GM12878 (cell line): ENCODE data around the gene PDE8B. TPM values are rescaled to one million over a fixed set of nuclear protein-coding genes. Genes with fewer than 3 reads are reported as not detected.

Source experiments
- ATAC-seq: fragments of 200-7000 bp; cut with Tn5 transposase; 3 replicates; pipeline ENCODE4 v1.9.1; 2020; ENCODE audit warnings: mild to moderate bottlenecking, moderate library complexity
- BruUV-seq: library from RNA; stranded (reverse); fragments of 400-500 nt; replicated peaks from 2 replicates; lab custom pipeline; 2021; lab: Mats Ljungman, UMichigan
- CTCF ChIA-PET: fragments of 300-600 bp; sonication (Branson Sonifier 250); formaldehyde crosslinking; extraction: SDS; loops from one replicate; lab custom pipeline; 2021; ENCODE audit warnings: inconsistent platforms; lab: Yijun Ruan, JAX
- POLR2A ChIA-PET: fragments of 350-600 bp; formaldehyde crosslinking; extraction: SDS; loops from one replicate; lab custom pipeline; 2021; ENCODE audit warnings: inconsistent platforms; lab: Charles Lee
- RAD21 ChIA-PET: fragments of 300-600 bp; sonication (Branson Sonifier 250); formaldehyde crosslinking; loops from one replicate; lab custom pipeline; 2023; ENCODE audit warnings: antibody characterized with exemption; ENCODE audit not compliant: unreplicated experiment; lab: Charles Lee
- SMC1A ChIA-PET: fragments of 300-600 bp; sonication (Branson Sonifier 250); formaldehyde crosslinking; loops from one replicate; lab custom pipeline; 2023; ENCODE audit not compliant: unreplicated experiment, uncharacterized antibody; lab: Charles Lee
- DNase-seq: peaks from one replicate; pipeline ENCODE4 v3.0.0-alpha.2; 2011; ENCODE audit warnings: low read depth, low spot score
- FAIRE-seq: peaks from 3 replicates; lab custom pipeline; 2011; peaks lifted over from hg19 to GRCh38; lab: Jason Lieb, UNC
- H2AFZ ChIP-seq: 2 replicates; pipeline ENCODE4 v1.6.0; 2011; ENCODE audit warnings: low read depth, low read length, control low read depth; ENCODE audit not compliant: control insufficient read depth
- H3K27ac ChIP-seq: 2 replicates; pipeline ENCODE4 v1.5.1; 2011; ENCODE audit warnings: control low read depth; ENCODE audit not compliant: control insufficient read depth, insufficient read depth
- H3K27me3 ChIP-seq, 2 experiments: replicated peaks in 1 of 2; 2 replicates each; pipeline versions ENCODE4 v1.6.0 to v1.6.1; 2011; ENCODE audit warnings: low read length in 1 of 2; ENCODE audit not compliant: control insufficient read depth in 2 of 2, insufficient read depth in 2 of 2
- H3K36me3 ChIP-seq, 2 experiments: 2 replicates each; pipeline ENCODE4 v1.5.1; 2011; ENCODE audit warnings: low read length in 1 of 2; ENCODE audit not compliant: control insufficient read depth in 2 of 2, insufficient read depth in 2 of 2
- H3K4me1 ChIP-seq: 2 replicates; pipeline ENCODE4 v1.6.1; 2011; ENCODE audit warnings: mild to moderate bottlenecking, low read length, moderate library complexity, mixed read lengths; ENCODE audit not compliant: control insufficient read depth, insufficient read depth
- H3K4me2 ChIP-seq: 2 replicates; pipeline ENCODE4 v1.6.0; 2011; ENCODE audit warnings: control low read depth; ENCODE audit not compliant: control insufficient read depth, insufficient read depth
- H3K4me3 ChIP-seq: fragments of 200-600 bp; sonication (generic); 2 replicates; pipeline ENCODE4 v1.5.1; 2016
- H3K79me2 ChIP-seq: 2 replicates; pipeline ENCODE4 v1.6.0; 2011; ENCODE audit warnings: low read length; ENCODE audit not compliant: control insufficient read depth, insufficient read depth
- H3K9ac ChIP-seq: 2 replicates; pipeline ENCODE4 v1.8.0; 2011; ENCODE audit warnings: low read length, control low read depth, mixed read lengths; ENCODE audit not compliant: control insufficient read depth, insufficient read depth
- H3K9me3 ChIP-seq: replicated peaks from 3 replicates; pipeline ENCODE4 v1.5.1; 2011; ENCODE audit warnings: mild to moderate bottlenecking, low read length; ENCODE audit not compliant: control insufficient read depth, insufficient read depth
- H4K20me1 ChIP-seq: 2 replicates; pipeline ENCODE4 v1.6.0; 2011; ENCODE audit not compliant: control insufficient read depth, insufficient read depth
- SIX5 ChIP-seq: IDR thresholded peaks from 2 replicates; pipeline ENCODE4 v1.6.1; 2011; ENCODE audit warnings: mild to moderate bottlenecking, low read depth, low read length, moderate library complexity; ENCODE audit not compliant: severe bottlenecking
- SPI1 ChIP-seq: IDR thresholded peaks from 2 replicates; pipeline ENCODE4 v1.6.1; 2011; ENCODE audit warnings: low read depth, mild to moderate bottlenecking, low read length, moderate library complexity, borderline replicate concordance; ENCODE audit not compliant: insufficient read depth
- SUPT20H ChIP-seq: IDR thresholded peaks from 2 replicates; pipeline ENCODE4 v1.6.1; 2011; ENCODE audit warnings: low read depth, mild to moderate bottlenecking, low read length, moderate library complexity, borderline replicate concordance; ENCODE audit not compliant: control insufficient read depth
- TAF1 ChIP-seq: IDR thresholded peaks from 2 replicates; pipeline ENCODE4 v1.6.1; 2011; ENCODE audit warnings: mild to moderate bottlenecking, low read depth, low read length, borderline replicate concordance
- ZBTB40 ChIP-seq: fragments of 450-650 bp; IDR thresholded peaks from 2 replicates; pipeline ENCODE4 v1.6.1; 2016; ENCODE audit warnings: mild to moderate bottlenecking, moderate library complexity, borderline replicate concordance
- WGBS: methylation state at CpG from one replicate; pipeline ENCODE4 v1.1.6; 2016; ENCODE audit warnings: low lambda C conversion rate; ENCODE audit not compliant: insufficient replicate concordance, insufficient coverage; ENCODE audit errors: missing lambda C conversion rate; 5-methylcytosine and 5-hydroxymethylcytosine counted together
- in situ Hi-C: fragments of 300-500 bp; cut with MboI; formaldehyde crosslinking; loops from 9 replicates; pipeline ENCODE4 v1.14.3; 2018; ENCODE audit warnings: mixed read lengths
- intact Hi-C: fragments of 100-400 bp; cut with micrococcal nuclease; formaldehyde crosslinking; loops from one replicate; pipeline ENCODE4 v1.14.2; 2022; ENCODE audit not compliant: unreplicated experiment
- polyA plus RNA-seq, 11 experiments: library from polyadenylated mRNA; depleted of rRNA in 4 of 11; unstranded in 6 of 11; stranded (reverse) in 5 of 11; fragments of >200 nt; fragmentation: Nextera tagmentation in 4 of 11; fragmentation: Illumina TruSeq in 1 of 11; extraction: Ambion mirVana in 4 of 11; extraction: Trizol in 1 of 11; gene quantifications; 1 replicate in 1 of 11; 2 replicates in 10 of 11; pipeline versions ENCODE4 v1.2.1 to v1.2.3, GENCODE V29; 2011 to 2016; ENCODE audit warnings: inconsistent platforms in 2 of 11, missing spikeins in 2 of 11, low read depth in 1 of 11
- total RNA-seq, 4 experiments: library from RNA; depleted of rRNA in 3 of 4; stranded (reverse); fragments of >200 nt in 3 of 4; fragmentation: Illumina TruSeq in 1 of 4; extraction: Trizol in 1 of 4; gene quantifications; 2 replicates each; pipeline versions ENCODE4 v1.2.1 to v1.2.3, GENCODE V29; 2013 to 2021

PDE8B gene
- total and polyA plus RNA-seq, 10 of the 15 experiments (the other 5 are each of a cell fraction or from before 2014, with no cell fraction given) = 0.03 to 0.44 (median 0.20) TPM; not detected in 3

GRCh38 chr5:77355080-77355479 lies 144.6 kb downstream of the PDE8B start:
- H3K27ac ChIP-seq = no peak overlapping the region
- no peak overlapping the region for H2AFZ ChIP-seq
- ChIA-PET SMC1A (interaction anchor here (0.9 to 1.5 kb wide), 2 partner anchors 9 to 12 kb away, joined by 3 read pairs; no protein-coding TSS in a partner anchor), POLR2A (no interaction called here), RAD21 (interaction anchor here (3.9 kb wide), 1 partner anchor 137 kb away, joined by 12 read pairs; the partner anchor contains the start of gene WDR41), CTCF (interaction anchor here (1.6 kb wide), 1 partner anchor 9 kb away, joined by 3 read pairs; no protein-coding TSS in a partner anchor)
- TF ChIP-seq SPI1 = peak; percentile 62; the same call in 1 of the 2 replicates
- no peak for TF ChIP-seq TAF1
- TF ChIP-seq SUPT20H = no peak
- H3K79me2 ChIP-seq = no peaks in the 10 kb centered on the region
- FAIRE-seq = no peak
- H3K4me1 ChIP-seq = peaks cover 16% of the 10 kb centered on the region
- intact Hi-C loops = no loop called here
- H3K9me3 ChIP-seq = no peaks in the 10 kb centered on the region
- no peak overlapping the region for H3K4me2 ChIP-seq
- H3K36me3 ChIP-seq = no peaks in the 10 kb centered on the region
- H3K4me3 ChIP-seq = no peak overlapping the region
- no peak for DNase-seq
- in situ Hi-C loops = no loop called here
- BruUV-seq = no TSS peak
- H4K20me1 ChIP-seq = no peaks in the 10 kb centered on the region
- no peak for ATAC-seq
- H3K27me3 ChIP-seq = no peaks in the 10 kb centered on the region
- WGBS = 53% methylated on average over 7 of the region's 7 CpGs
- H3K9ac ChIP-seq = no peak overlapping the region

GRCh38 chr5:77355751-77356150 lies 145.3 kb downstream of the PDE8B start:
- no peaks in the 10 kb centered on the region for H3K36me3 ChIP-seq
- no TSS peak for BruUV-seq
- H3K9ac ChIP-seq = no peak overlapping the region
- H3K4me3 ChIP-seq = no peak overlapping the region
- intact Hi-C loops = no loop called here
- H3K4me2 ChIP-seq = no peak overlapping the region
- TF ChIP-seq ZBTB40 (peak; percentile 83), SIX5 (no peak)
- TF ChIP-seq, all 136 proteins: peak for 1
- no peaks in the 10 kb centered on the region for H3K9me3 ChIP-seq
- ChIA-PET CTCF (interaction anchor here (1.6 kb wide), 1 partner anchor 8 kb away, joined by 3 read pairs; no protein-coding TSS in a partner anchor), POLR2A (no interaction called here), SMC1A (interaction anchor here (0.8 to 1.5 kb wide), 3 partner anchors 8 to 91 kb away, joined by 3 read pairs; no protein-coding TSS in a partner anchor), RAD21 (interaction anchor here (1.0 to 3.9 kb wide), 2 partner anchors 21 to 136 kb away, joined by 3 to 12 read pairs; partner anchors contain the start of gene WDR41)
- no peaks in the 10 kb centered on the region for H4K20me1 ChIP-seq
- no peak overlapping the region for H3K27ac ChIP-seq
- H2AFZ ChIP-seq = no peak overlapping the region
- FAIRE-seq (no peak), ATAC-seq (peak; percentile 6; the same call in 1 of the 3 replicates), DNase-seq (no peak)
- peaks cover 16% of the 10 kb centered on the region for H3K4me1 ChIP-seq
- H3K79me2 ChIP-seq = no peaks in the 10 kb centered on the region
- H3K27me3 ChIP-seq = no peaks in the 10 kb centered on the region
- in situ Hi-C loops = no loop called here
